SIG-M5 (cell line): ENCODE results near the gene ALK.

Experiments
- DNase-seq: peaks from one replicate; lab custom pipeline; 2025; lab: John Stamatoyannopoulos, UW

Gene ALK

DNA sequence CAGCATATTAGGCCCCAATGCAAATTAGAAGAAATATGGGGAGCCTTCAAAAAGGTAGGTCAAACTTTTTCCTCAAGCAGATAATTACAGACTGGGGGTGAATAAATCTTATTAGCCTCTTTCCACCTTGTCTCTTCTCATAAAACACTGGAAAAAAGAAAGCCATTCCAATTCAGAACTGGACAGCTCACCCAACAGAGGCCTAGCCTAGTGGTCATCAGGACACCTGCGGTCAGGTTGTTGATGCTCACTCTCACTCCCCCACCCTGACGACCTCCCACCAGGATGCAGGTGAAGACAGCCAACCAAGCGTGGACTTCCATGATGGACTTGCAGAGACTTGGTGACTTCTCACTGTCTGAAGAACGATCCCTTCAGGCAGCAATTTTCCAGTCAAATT, 207.1 kb downstream of the ALK start:
- DNase-seq: no peak

DNA sequence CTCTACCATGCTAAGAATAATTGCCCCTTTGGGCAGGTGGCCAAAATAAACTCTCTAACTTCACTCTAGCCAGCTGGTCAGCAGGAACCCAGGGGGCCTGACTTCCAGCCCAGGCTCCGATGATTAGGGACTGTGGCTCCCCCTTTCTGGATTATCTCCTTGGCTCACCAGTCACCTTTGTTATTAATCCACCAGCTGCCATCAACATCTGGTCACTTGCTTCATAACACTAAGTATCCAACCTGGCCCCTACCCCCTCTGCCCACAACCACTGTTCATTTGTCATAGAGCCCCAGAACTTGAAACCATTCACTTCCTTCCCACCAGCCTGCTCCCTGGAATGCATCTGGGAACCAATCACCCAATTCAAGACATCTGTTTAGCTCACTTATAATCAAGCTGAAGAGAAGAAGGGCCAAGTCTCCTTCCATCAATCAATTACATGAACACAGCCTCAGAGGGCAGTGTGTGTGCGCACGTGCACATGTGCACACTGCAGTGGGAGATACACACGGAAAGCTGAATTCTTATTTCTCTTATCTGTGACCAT, 215.1 kb downstream of the ALK start:
- no peak for DNase-seq

DNA sequence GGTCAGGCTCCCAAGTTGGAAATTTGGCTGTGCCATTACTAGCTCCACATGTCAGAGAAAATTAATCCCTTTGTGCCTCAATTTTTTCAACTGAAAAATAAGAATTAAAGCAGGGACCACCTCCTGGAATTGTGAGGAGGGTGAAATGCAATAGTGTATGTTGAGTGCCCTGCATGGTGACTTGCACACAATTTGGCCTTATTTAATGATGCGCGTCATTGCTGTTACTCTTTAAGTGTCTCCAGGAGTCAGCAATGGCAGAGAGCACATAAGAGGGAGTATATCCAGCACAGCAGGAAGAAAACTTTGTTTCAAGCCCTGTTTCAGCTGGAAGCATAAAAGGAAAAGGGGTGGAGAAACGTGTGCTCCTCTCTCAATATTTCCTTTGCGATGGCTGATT, 215.8 kb downstream of the ALK start:
- no peak for DNase-seq

DNA sequence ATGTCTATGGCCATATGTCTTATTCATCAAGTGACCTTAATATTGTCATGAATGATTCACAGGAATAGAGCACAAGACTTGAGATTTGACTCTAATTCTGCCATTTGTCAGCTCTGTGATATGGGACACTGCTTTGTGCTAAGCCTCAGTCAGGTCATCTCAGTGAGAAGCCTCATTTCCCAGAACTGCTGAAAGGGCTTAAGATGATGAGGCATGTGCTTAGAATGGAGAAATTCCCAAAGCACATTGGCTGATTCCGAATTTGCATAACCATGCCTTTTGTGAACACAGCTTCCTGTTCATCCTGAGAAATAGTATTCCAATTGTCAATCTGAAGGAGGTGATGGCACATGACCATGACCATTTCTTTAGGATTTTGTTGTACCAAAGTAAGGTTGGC, 218.1 kb downstream of the ALK start:
- no peak for DNase-seq

DNA sequence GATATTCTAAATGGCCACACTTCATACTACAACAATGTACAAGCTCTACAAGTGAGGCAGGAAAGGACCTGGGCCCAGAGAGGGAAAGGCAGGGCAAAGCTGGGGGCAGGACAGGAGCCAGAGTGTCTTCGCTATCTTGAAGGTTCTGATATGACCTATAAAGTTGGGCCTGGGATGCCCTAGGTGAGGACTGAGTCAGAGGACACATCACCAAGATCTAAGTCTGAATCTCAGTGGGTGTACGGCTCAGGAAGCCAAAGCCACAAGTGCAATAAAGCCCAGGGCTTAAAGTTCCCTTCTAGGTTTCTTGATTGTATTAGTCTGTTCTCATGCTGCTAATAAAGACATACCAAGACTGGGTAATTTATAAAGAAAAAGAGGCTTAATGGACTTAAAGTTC, 219.1 kb downstream of the ALK start:
- no peak for DNase-seq

DNA sequence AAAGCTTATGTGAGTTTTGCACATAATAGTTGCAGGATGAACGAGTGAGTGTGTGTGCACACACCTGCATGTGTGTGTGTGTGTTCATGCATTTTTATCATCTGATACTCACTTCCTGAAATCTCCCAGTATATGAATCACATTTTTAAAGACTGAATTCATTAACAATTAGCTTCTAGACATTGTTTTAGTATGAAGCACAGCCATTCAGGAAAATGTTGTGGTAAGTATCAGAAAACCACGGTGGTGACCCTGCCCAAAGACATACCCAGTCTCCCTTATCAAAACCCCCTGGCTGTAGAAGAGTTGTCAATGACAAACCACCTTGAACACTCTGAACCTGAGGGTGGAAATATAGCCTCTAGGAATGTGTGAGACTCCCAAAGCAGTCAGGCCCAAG, 220.8 kb downstream of the ALK start:
- DNase-seq: no peak

DNA sequence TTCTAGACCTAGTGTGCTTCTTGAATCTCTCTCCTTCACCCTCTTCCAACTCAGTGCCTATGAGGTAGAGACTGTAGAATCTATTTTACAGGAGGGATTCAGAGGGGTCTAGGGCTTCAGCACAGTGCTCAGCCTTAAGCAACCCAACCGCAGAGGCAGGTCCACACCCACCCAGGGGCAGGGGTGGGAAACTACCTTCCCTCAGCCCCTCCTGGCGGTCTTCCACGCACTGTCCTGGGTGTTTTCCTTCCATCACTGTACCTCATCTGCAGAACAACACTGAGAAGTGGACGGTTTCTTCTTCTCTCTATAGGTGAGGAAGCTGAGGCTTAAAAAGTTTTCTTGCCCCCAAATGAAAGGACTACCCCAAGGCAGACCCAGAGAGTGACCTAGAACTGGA, 222.3 kb downstream of the ALK start:
- no peak for DNase-seq

DNA sequence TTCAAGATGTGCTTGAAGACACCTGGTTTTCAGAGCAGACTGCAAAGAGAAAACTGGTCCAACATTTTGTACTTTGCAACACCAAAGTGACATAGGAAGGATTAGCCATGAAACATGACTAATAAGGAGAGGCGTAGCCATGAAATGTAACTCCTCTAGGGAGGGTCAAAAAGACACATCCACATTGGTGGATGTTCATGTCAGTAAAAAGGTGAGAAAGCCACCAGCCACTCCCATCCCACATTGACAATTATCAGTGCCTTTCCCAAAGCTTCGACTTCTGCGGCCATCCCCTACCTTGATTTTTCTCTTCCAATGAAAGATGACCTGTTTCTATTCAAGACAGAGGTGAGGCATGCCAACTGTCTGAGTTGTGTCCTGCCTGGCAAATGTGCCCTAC, 223.2 kb downstream of the ALK start:
- DNase-seq: no peak

DNA sequence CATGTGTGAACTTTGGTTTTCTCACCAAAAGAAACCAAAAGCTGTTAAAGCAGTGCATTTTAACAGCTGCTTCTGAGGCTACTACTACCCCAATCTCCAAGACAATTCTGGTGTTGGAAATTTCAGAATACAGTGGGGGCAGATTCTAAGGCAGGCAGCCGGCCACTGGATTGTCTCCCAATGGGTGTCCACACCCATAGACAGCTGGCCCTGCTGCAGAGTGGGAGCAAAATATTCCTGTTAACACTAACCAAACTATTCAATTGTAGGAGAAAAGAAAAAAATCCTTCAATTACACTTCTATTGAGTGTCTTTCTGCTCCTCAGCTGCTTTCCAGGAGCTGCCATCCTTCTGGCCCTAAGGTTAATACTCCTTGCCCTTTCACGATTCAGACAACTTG, 223.7 kb downstream of the ALK start:
- DNase-seq: no peak

DNA sequence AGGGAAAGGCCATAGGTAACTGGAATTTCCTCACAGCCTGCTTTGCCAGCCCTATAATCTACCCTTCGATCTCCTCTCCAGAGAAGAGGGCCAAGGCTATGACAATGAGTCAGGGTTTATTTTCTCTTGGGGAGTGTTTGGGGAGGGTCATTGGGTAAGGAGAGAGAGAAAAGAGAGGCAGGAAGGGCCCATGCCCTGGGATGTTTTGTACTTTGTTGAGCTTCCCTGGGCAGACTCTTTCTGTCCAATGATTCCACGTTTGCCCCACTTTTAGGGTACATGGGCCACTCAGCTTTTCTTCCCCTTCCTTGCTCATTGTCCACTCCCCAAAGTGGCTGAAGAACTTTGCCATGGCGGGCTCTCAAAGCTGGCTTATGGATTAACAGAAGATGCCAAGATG, 224.2 kb downstream of the ALK start:
- no peak for DNase-seq

DNA sequence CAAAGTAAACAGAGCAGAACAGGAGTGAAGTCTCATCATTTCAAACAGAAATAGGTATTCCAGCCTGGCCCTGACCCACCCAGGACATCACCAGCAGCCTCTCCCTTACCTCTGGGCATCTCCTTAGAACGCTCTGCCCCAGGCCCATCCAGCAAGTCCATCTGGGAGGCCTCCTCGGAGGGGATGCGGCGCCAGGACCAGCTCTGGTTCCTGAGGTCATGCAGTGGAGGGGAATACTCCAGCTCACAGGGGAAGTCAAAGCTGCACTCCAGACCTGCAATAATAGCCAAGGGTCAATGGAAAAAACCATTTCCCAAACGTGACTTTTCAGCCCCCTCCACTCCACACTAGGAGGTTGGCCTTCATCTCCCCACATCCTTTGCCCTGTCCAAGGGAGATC, 226.6 kb downstream of the ALK start:
- DNase-seq: no peak

DNA sequence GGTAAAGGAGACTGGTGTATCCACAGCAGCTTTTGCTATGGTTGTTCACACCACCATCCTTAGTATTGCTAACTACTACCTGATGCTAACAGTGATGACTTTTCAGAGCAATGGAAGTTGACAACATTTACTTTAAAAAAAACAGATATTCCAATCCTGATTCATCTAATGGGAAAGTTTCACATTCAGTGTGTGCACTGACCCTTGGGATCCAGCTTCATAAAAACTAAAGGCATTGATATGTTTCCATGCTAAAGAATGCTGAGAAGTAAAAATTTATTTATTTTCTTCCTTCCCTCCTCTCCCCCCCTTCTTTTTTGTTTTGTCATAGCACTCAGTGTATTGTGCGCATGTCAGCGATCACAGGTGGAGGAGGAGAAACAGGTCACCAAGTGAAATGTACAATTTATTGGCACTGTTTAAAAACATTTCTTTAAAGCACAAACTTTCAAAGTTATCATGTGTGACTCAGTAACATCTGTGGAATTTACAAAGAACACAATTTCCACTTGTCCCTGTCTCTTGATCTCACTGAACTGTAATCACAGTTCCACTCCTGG, 229.9 kb downstream of the ALK start:
- DNase-seq: no peak

DNA sequence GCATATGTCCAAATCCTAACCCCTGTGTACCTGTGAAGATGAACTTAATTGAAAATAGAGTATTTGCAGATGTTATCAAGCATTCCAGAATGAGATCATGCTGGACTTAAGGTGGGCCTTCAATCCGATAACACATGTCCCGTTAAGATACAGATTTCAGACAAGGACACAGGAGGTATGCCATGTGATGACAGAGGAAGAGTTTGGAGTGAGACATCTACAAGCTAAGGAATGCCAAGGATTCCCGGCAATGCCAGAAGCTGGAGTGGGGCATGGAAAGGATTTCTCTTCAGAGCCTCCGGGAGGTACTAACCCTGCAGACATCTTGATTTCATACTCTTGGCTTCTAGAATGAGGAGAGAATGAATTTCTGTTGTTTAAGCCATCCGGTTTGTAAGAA, 231.7 kb downstream of the ALK start:
- DNase-seq: no peak

DNA sequence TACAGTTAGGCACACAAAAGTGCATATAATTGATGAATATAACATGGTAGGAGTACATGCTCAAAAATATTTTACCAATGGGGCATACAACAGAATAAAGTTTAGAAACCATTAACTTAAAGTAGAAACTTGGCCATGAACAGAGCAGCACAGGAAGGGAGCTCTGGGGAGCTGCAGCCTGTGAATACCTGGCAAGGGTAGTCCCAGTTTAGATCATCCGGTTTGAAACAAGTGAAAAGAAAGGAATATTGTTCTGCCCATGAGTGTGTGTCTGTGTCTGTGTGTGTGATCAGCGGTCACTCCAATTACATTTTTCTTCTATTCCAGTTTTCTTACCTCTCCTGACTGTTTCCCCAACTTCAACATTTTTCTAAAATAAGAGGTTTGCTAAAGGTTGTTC, 233.0 kb downstream of the ALK start:
- no peak for DNase-seq

DNA sequence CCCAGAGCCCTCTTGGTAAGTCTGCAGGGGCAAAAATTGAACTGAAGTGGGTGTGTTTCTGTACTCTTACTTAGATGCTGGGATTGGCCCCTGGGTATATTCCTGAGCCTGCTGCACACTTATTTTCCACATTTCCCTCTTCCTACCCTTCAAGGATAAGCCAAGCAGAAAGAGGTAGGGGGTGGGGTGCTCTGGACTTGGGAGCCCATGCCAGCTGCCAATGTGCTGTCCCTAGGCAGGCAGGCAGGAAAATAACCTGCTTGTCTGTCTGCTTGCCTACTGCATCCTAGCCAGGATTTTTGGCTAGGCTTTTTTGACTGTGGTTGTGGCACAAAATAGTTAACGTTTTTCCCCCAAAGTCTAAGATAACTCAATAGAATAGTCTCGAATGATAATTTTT, 234.3 kb downstream of the ALK start:
- DNase-seq: no peak

DNA sequence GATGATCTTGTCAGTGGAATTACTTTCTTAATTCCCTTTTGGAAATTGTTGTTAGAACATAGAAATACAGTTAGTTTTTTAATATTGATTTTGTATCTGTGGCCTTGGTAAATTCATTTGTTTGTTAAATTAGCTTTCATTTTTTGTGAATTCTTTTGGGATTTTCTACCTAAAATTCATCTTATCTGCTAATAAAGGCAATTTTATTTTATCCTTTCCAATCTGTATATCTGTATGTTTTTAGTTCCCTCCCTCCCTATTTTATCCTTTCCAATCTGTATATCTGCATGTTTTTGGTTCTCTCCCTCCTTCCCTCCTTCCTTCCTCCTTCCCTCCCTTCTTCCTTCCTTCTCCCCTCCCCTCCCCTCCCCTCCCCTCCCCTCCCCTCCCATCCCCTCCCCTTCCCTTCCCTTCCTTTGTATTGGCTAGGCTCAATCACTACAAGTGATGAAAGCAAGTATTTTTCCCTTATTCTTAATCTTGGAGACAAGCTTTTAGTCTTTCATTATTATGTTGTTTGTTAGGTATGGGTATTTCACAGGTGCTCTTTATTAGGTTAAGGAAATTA, 244.4 kb downstream of the ALK start:
- DNase-seq: no peak

DNA sequence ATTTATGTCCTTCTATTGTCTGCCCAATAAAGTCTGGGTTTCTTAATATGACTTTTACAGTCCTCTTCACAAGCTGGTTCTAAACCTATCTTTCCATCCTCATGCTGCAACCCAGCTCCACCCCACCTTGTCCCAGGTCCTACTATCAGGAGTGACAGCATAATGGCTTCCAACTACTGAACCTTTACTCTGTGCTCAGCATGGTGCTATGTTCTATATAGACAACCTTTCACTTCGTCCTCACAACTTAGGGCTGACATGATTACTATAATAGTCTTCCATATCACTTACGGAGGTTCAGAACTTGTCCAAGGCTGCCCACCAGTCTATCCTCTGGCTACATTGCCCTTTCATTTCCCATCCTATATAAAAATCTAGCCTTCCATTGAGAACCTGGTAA, 256.8 kb downstream of the ALK start:
- DNase-seq: no peak

DNA sequence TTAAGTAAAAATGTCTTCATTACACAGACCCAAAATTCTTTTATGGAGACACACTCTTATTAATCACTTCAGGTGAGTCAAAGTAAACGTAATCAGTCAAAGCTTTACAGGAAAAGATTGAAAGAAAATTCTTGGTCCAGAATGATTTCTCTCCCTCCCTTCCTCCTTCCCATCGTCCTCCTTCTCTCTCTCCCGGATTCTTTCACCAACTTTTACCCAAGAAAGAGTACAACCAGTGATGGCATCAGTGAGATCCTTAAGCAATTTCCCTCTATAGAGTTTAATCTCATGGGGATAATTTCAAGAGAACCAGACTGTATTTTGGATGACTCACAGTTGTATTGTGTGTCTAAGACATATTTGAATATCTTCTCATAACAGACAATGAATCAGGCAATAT, 258.1 kb downstream of the ALK start:
- DNase-seq: no peak

DNA sequence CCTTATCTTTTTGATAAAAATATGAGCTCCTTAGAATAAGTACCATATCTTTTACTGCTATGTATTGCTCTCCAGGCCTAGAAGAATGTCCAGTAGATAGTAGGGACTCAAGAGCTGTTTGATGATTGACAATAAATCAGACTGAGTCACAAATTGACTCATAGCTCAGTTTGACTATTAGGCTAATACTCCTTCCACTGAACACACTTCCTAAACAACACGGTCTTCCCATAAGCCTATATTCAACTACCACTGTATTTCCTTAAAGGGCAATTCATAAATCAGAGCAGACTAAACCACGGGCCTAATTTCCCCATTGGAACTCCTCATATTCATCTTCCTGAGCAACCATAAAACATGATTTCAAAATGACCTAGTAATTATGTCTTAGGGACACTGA, 258.5 kb downstream of the ALK start:
- no peak for DNase-seq

DNA sequence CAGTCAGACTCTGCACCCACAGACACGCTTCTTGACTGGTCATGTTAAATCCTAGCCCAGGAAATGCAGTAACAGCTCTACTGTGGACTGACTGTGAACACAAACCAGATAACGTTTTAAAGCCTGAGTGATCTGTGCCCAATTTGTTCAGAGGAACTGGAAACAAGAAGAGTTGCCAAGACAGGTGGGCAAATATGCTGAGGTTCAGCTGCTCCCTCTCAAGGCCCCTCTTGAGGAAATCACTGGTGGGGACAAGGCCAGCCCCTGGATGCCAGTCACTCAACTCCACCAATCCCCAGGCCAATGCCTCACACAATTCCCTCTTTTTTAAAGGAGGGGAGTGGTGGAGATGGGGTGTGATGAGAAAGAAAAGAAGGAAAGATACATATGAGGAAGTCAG, 261.2 kb downstream of the ALK start:
- DNase-seq: no peak

DNA sequence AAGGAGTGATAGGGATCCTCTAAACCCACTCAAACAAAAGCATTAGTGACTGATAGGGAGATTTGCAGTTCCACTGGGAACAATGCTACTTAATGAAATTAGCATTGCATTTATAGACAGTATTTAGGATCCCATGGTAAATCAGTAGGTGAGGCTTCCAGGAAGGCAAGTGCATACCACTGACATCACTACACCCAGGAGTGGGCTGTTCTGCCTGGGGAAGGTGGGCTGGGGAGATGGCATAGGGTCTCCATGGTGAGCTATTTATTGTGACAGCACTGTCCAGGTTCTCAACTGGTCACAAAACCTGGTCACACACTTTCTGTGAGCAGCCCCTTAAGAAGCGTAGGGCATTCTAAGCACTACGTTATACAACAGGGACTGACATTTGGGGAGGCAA, 262.2 kb downstream of the ALK start:
- DNase-seq: no peak

DNA sequence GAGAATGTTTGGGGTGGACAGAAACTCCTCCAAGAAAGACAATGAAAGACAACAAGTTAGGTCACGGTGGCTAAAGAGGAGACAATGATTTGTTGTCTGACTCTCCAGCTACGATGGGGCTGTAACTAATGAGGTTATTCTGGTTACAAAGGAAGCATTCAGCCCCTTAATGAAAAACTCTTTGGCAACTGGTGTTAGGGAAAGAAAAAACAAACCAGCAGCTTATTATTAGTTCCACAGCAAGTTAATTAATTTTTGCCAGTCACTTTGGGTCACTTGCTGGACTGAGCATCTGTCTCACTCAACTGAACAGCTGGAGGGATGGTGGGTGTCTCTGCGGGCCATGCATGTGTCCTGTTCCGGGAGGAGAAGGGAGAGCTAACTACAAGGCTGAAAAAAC, 263.7 kb downstream of the ALK start:
- DNase-seq: no peak

DNA sequence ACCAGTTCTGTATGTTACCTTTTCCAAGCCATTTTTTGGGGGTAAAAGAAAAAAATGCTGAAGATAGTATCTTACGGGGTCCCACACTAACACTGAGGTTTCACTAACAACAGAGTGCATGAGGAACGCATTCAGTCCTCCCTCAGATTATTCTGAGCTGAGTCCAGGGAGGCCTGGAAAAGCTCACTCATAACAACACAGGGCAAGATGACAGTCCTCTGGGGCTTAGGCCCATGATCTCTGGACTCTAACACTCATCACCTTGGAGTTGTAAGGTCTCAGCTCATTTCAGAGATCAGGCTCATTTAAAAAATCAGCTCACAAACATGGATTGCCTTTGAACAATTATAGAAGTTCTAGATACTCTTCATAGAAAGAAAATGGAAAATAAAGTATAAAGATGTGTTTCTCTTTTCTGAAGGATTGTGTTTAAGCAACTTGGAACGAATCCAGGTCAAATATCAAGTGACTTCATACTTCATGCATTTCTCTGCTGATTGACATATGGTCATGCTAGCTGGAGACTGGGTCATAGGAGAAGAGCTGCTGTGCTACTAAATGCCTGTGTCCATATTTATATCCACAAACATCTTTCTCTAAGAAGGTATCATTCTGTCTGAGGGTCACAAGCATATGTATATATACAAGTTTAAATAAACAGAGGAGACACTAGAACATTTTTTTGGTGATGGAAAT, 265.8 kb downstream of the ALK start:
- no peak for DNase-seq

DNA sequence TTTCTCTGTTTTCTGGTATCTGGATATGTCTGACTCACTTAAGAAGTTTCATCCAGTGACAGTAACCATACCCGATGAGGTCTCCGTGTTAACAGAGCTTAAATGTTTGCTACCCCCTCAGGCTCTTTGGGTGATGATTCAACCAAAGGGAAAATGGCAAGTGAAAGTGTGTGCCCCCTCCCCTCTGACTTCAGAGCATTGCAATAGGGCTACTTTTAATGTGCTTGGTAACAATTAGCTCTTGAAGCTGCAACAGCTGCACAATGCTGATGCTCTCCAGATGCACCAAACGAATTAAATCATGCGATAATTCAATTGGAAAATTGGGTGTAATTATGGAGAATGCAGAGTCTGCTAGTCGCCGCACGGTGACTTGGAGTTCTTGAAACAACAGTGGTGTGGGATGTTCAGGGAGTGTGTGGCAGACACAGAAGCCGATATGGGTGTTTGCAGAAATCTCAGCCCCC, 270.7 kb downstream of the ALK start:
- DNase-seq: no peak
